Kidney (tissue), 14 donors: ENCODE measurements around the gene SQSTM1. TPM values are rescaled to one million over a fixed set of nuclear protein-coding genes. Genes with fewer than 3 reads are reported as not detected.

ENCODE experiments used
- DNase-seq, 5 donors: peaks; one replicate each; pipeline ENCODE4 v3.0.0-alpha.2; 2013 to 2020
- FAIRE-seq: peaks from 2 replicates; lab custom pipeline; 2012; peaks lifted over from hg19 to GRCh38; lab: Jason Lieb, UNC
- H3K27ac ChIP-seq, 2 donors: one replicate each; pipeline ENCODE4 v1.7.0; 2013; ENCODE audit warnings: low read depth in 2 of 2, low read length in 2 of 2, inconsistent platforms in 1 of 2
- H3K27me3 ChIP-seq: one replicate; pipeline ENCODE4 v1.7.1; 2013; ENCODE audit warnings: low read length, inconsistent platforms; ENCODE audit not compliant: control insufficient read depth, insufficient read depth
- H3K36me3 ChIP-seq, 3 donors: one replicate each; pipeline versions ENCODE4 v1.7.0 to v1.7.1; 2013; ENCODE audit warnings: low read length in 3 of 3, control low read depth in 1 of 3, inconsistent platforms in 1 of 3; ENCODE audit not compliant: insufficient read depth in 3 of 3, control insufficient read depth in 2 of 3
- H3K4me1 ChIP-seq, 3 donors: one replicate each; pipeline versions ENCODE4 v1.7.0 to v1.7.1; 2013; ENCODE audit warnings: low read length in 3 of 3, inconsistent platforms in 1 of 3, low read depth in 1 of 3; ENCODE audit not compliant: control insufficient read depth in 2 of 3, insufficient read depth in 2 of 3
- H3K4me3 ChIP-seq, 3 donors: one replicate each; pipeline versions ENCODE4 v1.7.0 to v1.8.1; 2013; ENCODE audit warnings: low read length in 3 of 3, control low read depth in 1 of 3, inconsistent platforms in 1 of 3
- H3K9ac ChIP-seq, 3 donors: one replicate each; pipeline versions ENCODE4 v1.7.0 to v1.7.1; 2013; ENCODE audit warnings: low read length in 3 of 3, control low read depth in 1 of 3, inconsistent platforms in 1 of 3
- H3K9me3 ChIP-seq, 3 donors: one replicate each; pipeline versions ENCODE4 v1.7.0 to v1.7.1; 2013; ENCODE audit warnings: low read length in 3 of 3, control low read depth in 1 of 3, inconsistent platforms in 1 of 3; ENCODE audit not compliant: control insufficient read depth in 2 of 3, insufficient read depth in 1 of 3
- intact Hi-C: fragments of 100-400 bp; cut with DNase I; formaldehyde crosslinking; loops from one replicate; pipeline ENCODE4 v1.11.1; 2022
- polyA plus RNA-seq: library from polyadenylated mRNA; stranded (reverse); fragments of 350-450 nt; fragmentation: Illumina TruSeq; extraction: RNeasy Lipid Tissue Mini Kit (QIAGEN cat#74804); gene quantifications from one replicate; pipeline ENCODE4 v1.2.3, GENCODE V29; 2014; ENCODE audit warnings: low read depth, low replicate concordance; ENCODE audit not compliant: insufficient read depth
- total RNA-seq: library from RNA; stranded (reverse); fragmentation: NEBNext Ultra II Directional; extraction: Animal tissue kit (Norgen Biotek cat#: 25700); gene quantifications from one replicate; pipeline ENCODE4 v1.2.1, GENCODE V29; 2021
- TF ChIP-seq, protein P1 (sequence below): IDR thresholded peaks from 3 replicates; pipeline ENCODE4 v1.5.1; 2012; ENCODE audit warnings: mild to moderate bottlenecking, moderate library complexity, borderline replicate concordance; ENCODE audit not compliant: insufficient read depth; ENCODE audit errors: extremely low read depth
- donor health status: control.
- donor health status: control.
- donor health status: control.
- donor health status: control.
- donor health status: control.
- donor health status: DM: yes; HTN: yes; CAD: no.
- donor health status: Normal renal cell carcinoma (clear cell type).

Gene SQSTM1
- total and polyA plus RNA-seq, 2 donors from 2014 or later, result 249 to 309 TPM

DNA sequence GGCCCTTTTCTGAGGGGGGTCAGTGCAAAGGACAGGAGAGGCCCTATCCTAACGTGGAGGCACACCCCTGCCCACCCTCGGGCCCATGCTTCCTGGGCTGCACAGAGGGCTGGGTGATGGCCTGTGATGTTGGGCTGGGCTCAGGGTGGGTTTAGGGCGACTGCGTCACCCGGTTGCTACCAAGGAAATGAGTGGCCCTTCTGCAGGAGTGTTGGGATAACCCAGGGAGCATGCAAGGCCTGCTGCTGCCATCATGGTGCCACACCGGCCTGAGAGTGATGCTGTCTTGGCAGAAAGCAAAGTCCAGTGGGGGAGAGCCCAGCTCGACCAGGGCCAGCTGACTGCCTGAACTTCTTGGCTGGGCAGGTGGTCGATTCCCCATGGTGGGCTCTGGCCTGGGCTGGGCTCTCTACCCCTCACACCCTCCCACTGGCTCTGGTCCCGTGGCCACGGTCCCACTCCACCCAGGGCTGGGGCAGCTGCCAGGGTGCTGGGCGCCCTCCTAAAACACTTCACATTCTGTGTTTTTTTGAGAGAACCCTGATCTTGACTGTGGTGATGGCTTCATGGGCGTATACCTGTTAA is 59.5 kb downstream of the SQSTM1 start:
- DNase-seq (peak in 1 of 5 donors; percentile 36), FAIRE-seq (no peak)
- intact Hi-C loops, result no loop called here
- TF ChIP-seq, protein P1, sequence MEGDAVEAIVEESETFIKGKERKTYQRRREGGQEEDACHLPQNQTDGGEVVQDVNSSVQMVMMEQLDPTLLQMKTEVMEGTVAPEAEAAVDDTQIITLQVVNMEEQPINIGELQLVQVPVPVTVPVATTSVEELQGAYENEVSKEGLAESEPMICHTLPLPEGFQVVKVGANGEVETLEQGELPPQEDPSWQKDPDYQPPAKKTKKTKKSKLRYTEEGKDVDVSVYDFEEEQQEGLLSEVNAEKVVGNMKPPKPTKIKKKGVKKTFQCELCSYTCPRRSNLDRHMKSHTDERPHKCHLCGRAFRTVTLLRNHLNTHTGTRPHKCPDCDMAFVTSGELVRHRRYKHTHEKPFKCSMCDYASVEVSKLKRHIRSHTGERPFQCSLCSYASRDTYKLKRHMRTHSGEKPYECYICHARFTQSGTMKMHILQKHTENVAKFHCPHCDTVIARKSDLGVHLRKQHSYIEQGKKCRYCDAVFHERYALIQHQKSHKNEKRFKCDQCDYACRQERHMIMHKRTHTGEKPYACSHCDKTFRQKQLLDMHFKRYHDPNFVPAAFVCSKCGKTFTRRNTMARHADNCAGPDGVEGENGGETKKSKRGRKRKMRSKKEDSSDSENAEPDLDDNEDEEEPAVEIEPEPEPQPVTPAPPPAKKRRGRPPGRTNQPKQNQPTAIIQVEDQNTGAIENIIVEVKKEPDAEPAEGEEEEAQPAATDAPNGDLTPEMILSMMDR, result no peak
- H3K27ac ChIP-seq, result no peak overlapping the region
- H3K4me1 ChIP-seq, result no peaks in the 10 kb centered on the region
- no peak overlapping the region for H3K4me3 ChIP-seq
- no peak overlapping the region for H3K9ac ChIP-seq
- H3K9me3 ChIP-seq, result peaks cover 0 to 5% (median 0%) of the 10 kb centered on the region in 3 donors
- H3K36me3 ChIP-seq, result peaks cover 9 to 29% (median 20%) of the 10 kb centered on the region in 3 donors
- H3K27me3 ChIP-seq, result no peaks in the 10 kb centered on the region

DNA sequence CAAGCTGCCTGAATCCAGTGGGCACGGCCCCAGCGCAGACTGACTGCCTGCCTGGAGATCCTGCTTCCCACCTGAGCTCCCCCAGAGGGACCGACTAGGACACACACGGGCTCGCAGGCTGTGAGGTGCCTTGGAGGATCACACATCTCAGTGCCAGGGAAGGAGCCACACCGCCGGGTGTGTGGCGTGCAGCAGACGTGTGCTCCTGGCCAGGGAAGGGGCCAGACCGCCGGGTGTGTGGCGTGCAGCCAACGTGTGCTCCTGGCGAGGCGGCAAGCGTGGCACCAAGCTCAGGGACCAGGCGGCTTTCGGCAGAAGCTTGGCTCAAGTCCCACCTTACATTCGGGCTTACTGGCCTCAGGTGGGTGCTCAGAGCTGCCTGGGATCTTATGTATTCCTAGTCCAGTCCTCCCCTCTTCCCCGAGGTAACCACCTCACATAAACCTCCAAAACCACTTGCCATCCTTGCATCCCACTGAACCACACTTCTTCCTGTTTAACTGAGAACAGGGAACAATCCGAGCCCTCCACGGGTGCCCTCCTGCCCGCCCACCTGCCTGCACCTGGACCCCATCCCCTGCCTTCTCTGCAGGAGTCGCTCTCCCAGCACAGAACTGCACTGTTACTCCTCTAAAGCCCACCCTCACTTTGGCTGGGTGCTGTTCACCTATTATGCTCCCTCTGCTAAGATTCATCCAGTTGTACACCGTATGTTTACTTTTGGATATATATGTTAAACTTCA is 60.3 kb downstream of the SQSTM1 start:
- DNase-seq (no peak), FAIRE-seq (no peak)
- Histone ChIP-seq H3K27me3 (no peaks in the 10 kb centered on the region), H3K9ac (no peak overlapping the region), H3K27ac (no peak overlapping the region), H3K9me3 (peaks cover 0 to 5% (median 0%) of the 10 kb centered on the region in 3 donors), H3K4me1 (no peaks in the 10 kb centered on the region), H3K4me3 (no peak overlapping the region), H3K36me3 (peaks cover 9 to 29% (median 21%) of the 10 kb centered on the region in 3 donors)
- intact Hi-C loops, result no loop called here
- TF ChIP-seq, protein P1, result no peak

DNA sequence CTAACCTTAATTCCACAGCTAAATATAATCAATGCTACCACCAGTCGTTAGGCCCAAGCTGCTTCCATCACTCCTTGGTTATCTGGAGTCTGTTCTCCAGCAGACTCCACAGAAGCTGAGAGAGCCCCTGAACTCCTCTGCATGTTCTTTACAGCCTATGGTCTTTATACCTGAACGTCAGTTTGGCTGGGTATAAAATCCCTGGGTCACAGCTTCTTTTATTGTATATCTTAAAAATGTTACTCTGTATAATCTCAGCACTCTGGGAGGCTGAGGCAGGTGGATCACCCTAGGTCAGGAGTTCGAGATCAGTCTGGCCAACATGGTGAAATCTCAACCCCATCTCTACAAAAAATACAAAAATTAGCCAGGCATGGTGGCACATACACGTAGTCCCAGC is 61.6 kb downstream of the SQSTM1 start:
- FAIRE-seq (no peak), DNase-seq (peak in 1 of 5 donors; percentile 1)
- Histone ChIP-seq H3K4me3 (no peak overlapping the region), H3K4me1 (no peaks in the 10 kb centered on the region), H3K27ac (no peak overlapping the region), H3K36me3 (peaks cover 7 to 24% (median 19%) of the 10 kb centered on the region in 3 donors), H3K9me3 (peaks cover 0 to 5% (median 0%) of the 10 kb centered on the region in 3 donors), H3K27me3 (no peaks in the 10 kb centered on the region), H3K9ac (no peak overlapping the region)
- TF ChIP-seq, protein P1, result no peak
- intact Hi-C loops, result no loop called here
